GM12801 (cell line): Measurements from ENCODE around the gene ABCA3.

Experiments
- TF ChIP-seq, protein P1 (sequence below): IDR thresholded peaks from one replicate; pipeline ENCODE4 v1.5.1; 2011; ENCODE audit warnings: control low read depth; ENCODE audit not compliant: insufficient read length; ENCODE audit errors: extremely low read depth

Gene ABCA3

DNA sequence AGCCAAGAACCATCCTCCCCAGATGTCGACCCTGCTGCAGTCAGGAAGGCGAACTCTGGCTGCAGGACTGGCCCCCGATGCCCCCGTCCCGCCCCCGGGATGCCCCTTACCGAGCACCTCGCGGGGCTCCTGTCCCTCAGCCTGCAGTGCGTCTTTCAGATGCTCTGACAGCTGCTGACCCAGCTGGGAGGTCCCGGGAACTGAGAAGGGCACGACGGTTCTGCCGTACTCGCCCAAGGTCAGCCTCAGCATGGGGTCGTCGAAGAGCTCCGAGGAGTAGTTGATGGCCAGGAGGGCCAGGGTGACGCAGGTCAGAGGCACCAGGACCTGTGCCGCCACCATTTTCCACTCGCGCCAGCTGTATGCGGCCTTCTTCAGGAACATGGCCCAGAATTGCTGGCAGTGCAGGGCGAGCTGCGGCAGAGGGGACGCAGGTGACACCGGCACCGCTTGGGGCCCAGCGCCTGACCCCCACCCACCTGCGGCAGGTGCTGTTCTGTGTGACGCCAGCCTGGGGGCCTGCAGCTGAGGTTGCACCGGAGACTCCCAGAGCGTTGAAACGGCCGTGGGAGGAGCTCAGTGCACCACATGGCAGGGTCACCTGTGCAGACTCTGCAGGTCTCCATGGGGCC, 52.5 kb downstream of the ABCA3 start:
- TF ChIP-seq, protein P1, sequence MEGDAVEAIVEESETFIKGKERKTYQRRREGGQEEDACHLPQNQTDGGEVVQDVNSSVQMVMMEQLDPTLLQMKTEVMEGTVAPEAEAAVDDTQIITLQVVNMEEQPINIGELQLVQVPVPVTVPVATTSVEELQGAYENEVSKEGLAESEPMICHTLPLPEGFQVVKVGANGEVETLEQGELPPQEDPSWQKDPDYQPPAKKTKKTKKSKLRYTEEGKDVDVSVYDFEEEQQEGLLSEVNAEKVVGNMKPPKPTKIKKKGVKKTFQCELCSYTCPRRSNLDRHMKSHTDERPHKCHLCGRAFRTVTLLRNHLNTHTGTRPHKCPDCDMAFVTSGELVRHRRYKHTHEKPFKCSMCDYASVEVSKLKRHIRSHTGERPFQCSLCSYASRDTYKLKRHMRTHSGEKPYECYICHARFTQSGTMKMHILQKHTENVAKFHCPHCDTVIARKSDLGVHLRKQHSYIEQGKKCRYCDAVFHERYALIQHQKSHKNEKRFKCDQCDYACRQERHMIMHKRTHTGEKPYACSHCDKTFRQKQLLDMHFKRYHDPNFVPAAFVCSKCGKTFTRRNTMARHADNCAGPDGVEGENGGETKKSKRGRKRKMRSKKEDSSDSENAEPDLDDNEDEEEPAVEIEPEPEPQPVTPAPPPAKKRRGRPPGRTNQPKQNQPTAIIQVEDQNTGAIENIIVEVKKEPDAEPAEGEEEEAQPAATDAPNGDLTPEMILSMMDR: no peak

DNA sequence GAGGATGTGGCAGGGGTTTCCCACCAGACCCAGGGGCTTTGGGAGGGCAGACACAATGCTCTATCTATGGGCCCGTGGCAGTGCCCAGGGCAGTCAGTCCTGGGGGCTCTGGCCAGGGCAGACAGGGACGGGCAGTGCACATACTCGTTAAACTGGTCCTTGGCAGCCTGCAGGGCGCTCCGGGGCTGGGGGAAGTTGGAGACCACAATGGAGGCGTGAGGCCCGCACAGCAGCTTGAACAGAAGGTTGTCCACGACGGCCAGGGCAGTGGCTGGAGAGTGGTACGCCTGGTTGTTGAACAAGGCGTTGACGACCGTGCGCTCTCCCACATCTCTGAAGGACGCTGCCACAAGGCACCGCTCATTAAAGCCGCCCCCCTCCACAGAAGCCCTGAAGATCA, 54.0 kb downstream of the ABCA3 start:
- TF ChIP-seq, protein P1: no peak

DNA sequence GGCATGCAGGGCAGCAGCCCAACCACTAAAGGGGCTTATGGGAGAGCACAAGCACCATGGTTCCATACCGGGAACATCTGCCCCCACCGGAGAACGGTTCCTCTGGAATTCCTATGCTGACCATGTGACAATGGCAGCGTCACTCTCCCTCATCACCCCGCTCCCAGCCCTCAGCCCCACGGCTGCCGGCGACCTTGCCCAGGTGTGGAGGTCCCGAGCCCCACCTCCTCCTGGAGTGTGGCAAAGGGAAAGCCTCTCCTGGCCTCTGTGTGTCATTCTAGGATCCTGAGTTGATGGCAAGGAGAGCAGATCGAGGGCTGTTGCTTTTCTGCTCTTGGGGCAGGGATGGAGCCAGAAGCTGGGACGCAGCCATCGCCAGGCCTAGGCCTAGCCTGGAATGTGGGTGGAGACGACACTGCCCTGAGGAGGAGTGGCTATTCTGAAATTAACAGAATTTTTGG, 54.8 kb downstream of the ABCA3 start:
- TF ChIP-seq, protein P1: no peak

DNA sequence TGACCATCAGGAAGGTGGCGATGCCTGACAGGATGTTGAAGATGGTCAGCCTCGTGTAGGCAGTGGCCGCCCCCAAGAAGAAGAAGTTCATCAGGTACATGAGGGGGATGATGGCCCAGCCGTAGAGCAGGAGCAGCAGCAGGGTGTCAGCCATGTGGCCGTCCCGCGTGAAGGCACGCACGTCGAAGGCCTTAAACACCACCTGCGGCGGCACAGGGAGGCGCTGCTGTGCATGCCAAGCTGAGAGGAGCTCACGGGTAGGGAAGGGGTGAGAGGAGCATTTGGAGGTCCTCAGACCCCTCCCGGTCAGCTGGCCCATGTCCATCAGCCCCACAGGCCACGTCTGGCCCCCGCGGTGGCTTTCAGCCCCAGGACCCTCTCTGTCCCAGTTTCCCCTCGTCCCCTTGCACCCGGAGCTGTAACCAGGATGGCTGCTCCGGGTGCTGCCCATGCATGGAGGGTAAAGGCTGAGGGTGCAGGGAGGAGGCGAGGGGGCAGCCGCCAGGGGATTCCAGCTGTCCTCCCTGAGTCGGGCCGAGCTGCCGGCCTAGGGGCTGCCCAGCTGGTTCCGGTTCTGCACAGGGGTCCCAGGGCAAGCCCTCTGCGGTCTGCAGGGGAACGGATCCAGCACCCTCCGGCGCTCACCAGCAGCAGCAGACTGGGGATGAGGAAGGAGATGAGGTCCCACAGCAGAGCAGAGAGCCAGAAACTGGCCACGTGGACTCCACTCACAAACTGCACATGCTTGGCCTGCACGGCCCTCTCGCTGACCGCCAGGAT, 55.5 kb downstream of the ABCA3 start:
- TF ChIP-seq, protein P1: no peak

DNA sequence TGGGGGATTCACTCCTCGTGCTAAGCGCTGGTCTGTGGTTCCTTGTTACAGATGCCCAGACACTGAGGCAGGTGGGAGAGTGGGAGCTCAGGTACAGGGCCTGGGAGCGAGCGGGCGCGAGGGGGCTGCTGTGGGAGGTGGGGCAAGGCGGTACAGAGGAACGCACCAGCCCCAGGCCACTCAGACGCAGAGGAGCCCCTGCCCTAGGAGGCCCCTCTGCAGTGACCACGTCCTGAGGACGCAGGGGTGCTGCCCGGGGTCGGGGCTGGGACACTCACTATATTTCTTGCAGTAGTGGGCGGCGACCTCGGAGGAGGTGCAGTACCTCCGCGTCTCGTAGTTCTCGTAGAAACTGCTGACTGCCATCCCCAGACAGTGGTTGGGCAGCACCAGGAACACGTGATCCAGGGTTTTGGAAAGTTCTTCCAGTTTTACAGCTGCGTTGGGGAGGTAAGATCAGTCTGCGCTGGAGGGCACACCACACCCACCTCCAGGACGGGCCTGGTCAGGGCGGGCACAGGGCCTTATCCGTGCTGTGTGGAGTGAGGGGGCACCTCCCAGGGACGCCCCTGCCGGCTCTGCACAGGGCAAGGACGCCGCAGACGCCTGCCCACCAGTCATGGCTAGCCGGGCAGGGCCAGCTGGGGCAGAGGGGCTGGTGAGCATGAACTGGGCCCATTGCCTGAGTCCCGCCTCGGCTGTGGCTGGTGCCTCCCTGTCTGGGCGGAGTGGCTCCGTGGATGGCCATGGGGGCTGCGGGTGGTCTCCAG, 56.3 kb downstream of the ABCA3 start:
- TF ChIP-seq, protein P1: no peak

DNA sequence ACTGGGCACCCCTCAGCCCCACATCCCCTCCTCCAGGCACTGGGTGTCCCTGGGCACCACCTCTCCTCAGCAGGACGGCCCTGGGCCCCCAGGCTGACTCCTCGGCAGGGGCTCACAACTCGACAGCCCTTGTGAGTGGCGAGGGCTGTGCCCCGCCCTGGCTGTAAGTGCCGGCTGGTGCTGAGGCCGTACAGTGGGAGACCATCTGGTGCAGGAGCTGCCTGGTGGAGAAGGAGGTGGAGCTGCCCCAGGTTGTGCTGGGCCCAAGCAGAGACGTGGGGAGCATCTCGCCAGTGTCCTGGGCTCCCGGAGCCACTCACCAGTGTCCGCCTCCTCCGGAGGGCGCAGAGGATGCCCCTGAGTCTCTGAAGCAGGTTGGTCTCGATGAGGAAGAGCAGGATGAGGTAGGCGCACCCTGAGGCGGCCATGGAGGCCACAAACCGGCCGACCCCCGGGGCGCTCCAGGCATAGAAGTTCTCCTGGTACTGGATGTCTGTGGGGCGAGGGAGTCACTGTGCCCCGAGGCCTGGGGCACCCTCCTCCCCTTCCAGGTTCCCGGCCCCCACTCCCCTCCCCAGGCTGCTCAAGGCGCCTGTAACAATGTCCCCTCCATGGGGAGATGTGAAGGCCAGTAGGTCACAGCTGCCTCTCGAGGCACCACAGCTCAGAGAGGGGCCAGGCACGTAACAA, 57.5 kb downstream of the ABCA3 start:
- TF ChIP-seq, protein P1: no peak

DNA sequence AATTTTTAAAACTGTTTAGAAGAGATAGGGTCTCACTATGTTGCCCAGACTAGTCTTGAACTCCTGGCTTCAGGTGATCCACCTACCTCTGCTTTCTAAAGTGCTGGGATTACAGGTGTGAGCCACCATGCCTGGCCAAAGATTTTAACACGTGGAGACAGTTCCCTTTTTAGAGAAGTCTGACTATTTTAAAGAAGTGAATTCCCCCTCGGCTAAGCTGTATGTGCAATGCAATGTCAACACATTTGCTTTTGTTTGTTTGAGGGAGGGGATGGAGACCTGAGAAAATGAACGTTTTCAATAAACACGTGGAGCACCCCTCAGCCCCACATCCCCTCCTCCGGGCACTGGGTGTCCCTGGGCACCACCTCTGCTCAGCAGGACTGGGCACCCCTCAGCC, 58.3 kb downstream of the ABCA3 start:
- TF ChIP-seq, protein P1: no peak
